Astrocyte of the cerebellum (primary cell): Measurements from ENCODE around the gene ZBTB3.

Experiments
- DNase-seq: peaks from one replicate; pipeline ENCODE4 v3.0.0-alpha.2; 2011; ENCODE audit warnings: low read depth
- H3K4me3 ChIP-seq: 2 replicates; pipeline ENCODE4 v1.5.1; 2011; ENCODE audit warnings: mild to moderate bottlenecking, low read depth, low read length, moderate library complexity
- in situ Hi-C: cut with HindIII; loops from 2 replicates; pipeline ENCODE4 v1.10.0; 2017; ENCODE audit warnings: low sequenced_read_pairs
- TF ChIP-seq, protein P1 (sequence below): IDR thresholded peaks from 2 replicates; pipeline ENCODE4 v1.5.1; 2012; ENCODE audit warnings: low read length, low read depth, moderate library complexity, mild to moderate bottlenecking; ENCODE audit errors: missing control alignments

ZBTB3 gene

DNA sequence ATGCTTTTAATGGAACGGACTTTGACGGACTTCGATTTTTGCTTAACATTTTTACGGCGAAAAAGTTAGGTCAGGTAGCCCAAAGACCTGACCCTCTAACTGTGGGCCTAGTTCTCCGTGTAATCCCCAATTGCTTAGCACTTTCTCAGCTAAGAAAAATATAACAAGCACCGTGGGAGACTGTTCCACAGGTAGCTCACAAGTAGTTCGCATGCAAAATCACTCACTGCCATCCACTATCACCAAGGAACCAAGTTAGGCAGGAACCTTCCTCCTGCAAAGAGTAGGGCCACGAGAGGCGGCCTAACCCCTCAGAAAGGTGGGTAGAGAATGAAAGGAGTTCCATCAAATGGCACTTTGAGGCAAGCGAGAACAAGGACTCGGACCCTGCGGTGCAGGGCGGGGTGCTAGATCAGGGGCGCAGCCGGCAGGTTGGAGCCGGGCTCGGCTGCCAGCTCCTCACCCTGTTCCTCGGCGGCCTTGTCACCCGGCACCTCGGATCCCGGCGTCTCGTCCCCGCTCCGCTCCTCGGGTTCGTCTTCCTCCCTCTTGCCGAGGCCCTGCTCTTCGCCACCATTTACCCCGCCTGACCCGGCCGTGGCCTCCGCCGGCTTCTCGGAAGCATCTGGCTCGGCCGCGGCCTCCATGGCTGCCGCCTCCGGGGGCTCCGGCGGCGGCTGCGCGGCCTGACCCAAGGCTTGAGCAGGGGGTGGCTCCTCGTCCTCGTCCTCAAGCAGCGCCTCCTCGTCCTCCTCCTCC lies 27.6 kb downstream of the ZBTB3 start:
- in situ Hi-C loops = no loop called here
- H3K4me3 ChIP-seq = peak overlapping the region; percentile 94
- TF ChIP-seq, protein P1, sequence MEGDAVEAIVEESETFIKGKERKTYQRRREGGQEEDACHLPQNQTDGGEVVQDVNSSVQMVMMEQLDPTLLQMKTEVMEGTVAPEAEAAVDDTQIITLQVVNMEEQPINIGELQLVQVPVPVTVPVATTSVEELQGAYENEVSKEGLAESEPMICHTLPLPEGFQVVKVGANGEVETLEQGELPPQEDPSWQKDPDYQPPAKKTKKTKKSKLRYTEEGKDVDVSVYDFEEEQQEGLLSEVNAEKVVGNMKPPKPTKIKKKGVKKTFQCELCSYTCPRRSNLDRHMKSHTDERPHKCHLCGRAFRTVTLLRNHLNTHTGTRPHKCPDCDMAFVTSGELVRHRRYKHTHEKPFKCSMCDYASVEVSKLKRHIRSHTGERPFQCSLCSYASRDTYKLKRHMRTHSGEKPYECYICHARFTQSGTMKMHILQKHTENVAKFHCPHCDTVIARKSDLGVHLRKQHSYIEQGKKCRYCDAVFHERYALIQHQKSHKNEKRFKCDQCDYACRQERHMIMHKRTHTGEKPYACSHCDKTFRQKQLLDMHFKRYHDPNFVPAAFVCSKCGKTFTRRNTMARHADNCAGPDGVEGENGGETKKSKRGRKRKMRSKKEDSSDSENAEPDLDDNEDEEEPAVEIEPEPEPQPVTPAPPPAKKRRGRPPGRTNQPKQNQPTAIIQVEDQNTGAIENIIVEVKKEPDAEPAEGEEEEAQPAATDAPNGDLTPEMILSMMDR = no peak
- no peak for DNase-seq

DNA sequence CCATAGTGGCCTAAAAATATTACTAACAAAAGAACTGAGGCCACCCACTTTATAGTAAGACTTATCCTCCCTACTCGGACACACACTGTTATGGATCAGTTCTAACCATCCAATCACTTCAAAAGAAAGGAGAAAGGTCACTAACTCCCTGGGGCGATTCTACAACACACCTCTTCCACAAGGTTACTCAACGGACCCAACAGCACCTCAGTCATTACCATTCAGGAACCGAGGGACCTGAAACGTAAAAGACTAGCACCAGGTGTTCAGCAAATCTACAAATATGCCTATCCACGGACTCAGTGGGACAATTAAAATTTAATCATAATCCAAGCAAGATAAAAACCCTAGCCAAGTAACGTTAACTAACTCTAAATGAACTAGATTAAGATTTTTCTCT lies 28.3 kb downstream of the ZBTB3 start:
- H3K4me3 ChIP-seq = peak overlapping the region; percentile 94
- TF ChIP-seq, protein P1 = no peak
- in situ Hi-C loops = no loop called here
- no peak for DNase-seq

DNA sequence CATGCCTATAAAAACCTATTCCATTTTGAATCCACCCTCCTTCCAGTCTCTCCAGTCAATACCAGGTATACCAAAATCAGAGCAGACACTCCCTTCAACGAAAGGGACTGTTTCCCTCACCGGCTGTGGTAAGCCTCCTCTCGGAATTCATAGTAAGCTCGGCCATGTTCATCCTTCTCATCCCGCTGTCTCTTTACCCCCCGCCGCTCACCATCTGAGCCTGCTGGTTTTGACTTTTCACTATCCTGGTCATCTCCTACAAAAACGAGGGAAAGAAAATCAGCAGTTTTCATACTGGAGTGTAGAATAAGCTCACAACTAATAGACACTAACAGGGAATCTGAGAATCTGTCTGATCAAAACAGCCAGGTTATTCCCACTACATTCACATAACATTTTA lies 29.8 kb downstream of the ZBTB3 start:
- peak overlapping the region; percentile 94 for H3K4me3 ChIP-seq
- in situ Hi-C loops = no loop called here
- no peak for DNase-seq
- TF ChIP-seq, protein P1 = no peak

DNA sequence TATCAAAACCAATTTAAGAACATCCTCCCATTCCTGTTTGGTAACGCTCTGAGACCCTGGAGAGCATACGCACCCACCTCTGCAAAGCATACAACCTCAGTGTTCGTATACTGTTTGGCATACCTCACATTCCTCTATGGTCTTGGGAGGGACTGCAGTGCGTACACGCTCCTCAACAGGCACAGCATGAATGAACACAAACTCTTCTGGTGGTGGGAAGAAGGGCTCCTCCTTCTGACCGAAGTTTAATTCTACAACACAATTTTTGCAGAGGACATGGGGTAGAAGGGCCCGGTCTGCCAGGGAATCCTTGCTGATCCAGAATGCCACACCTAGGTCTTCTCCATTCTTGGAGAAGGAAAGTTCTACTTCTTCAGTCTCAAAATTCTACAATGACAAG lies 32.0 kb downstream of the ZBTB3 start:
- peak; percentile 15 for DNase-seq
- H3K4me3 ChIP-seq = no peak overlapping the region
- in situ Hi-C loops = no loop called here
- TF ChIP-seq, protein P1 = peak; percentile 16

DNA sequence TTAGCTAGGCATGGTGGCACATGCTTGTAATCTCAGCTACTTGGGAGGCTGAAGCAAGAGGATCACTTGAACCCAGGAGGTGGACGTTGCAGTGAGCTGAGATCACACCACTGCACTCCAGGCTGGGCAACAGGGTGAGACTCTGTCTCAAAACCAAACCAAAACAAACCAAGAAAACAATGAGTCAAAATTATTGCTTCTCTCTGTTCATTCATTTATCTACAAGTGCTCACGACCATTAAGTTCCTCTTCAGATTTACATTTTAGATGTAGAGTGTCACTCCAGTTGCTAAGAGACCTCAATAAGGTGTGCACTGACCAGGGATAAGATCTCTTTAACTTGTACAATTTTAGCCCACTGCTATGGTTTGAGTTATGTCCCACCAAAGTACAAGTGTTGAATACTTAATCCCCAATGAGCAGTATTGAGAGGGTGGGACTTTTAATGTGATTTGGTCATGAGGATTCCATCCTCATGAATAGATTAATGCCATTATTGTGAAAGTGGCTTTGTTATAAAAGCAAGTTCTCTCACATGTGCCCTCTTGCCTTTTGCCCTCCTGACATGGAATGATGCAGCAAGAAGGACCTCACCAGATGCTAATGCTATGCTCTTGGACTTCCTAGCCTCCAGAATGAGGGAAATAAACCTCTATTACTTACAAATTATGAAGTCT lies 34.5 kb downstream of the ZBTB3 start:
- DNase-seq = no peak
- H3K4me3 ChIP-seq = no peak overlapping the region
- TF ChIP-seq, protein P1 = no peak
- in situ Hi-C loops = no loop called here

DNA sequence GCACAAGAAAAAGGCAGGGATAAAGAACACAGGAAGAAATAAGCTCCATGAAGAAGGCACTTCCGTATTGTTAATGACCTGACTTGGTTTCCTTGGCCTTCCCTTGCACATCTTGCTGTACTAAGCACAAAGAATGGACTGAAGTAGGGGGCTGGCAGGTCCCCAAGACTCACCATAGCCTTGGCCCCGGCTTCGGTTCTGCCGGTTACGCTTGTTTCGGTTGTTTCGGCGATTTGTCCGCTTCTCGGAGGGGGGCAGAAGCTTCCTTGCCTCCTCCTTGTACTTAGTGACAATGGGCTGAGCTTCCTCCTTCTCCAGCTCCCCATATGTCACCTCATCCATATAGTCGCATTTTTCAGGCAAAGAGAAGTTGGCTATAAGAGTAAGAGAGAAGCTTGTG lies 37.1 kb downstream of the ZBTB3 start:
- no peak for DNase-seq
- TF ChIP-seq, protein P1 = no peak
- in situ Hi-C loops = no loop called here

More for the DNA sequence above, 37.1 kb downstream of the ZBTB3 start:
- no peak overlapping the region for H3K4me3 ChIP-seq
